ENCODE data around the gene EPC1.
A peak's percentile ranks its signal among the peaks of the same experiment; 100 is the strongest.

EPC1 gene

GRCh38 chr10:32299354-32299980 is 47.5 kb downstream of the EPC1 start:
- H3K4me1 Mint-ChIP-seq = peaks cover 36% of the 10 kb centered on the region
- H3K9me3 Mint-ChIP-seq = no peaks in the 10 kb centered on the region
- H3K4me3 Mint-ChIP-seq = no peak overlapping the region
- peaks cover 48% of the 10 kb centered on the region for H3K36me3 Mint-ChIP-seq
- H3K27me3 Mint-ChIP-seq = no peaks in the 10 kb centered on the region
- ATAC-seq = no peak
- peak overlapping the region; percentile 65 for H3K27ac Mint-ChIP-seq

- ATAC-seq = no peak
- Mint-ChIP-seq H3K9me3 (no peaks in the 10 kb centered on the region), H3K27me3 (no peaks in the 10 kb centered on the region), H3K4me1 (peaks cover 36% of the 10 kb centered on the region), H3K4me3 (no peak overlapping the region), H3K36me3 (peaks cover 42% of the 10 kb centered on the region), H3K27ac (no peak overlapping the region)
Observed at GRCh38 chr10:32298075-32298812, 48.7 kb downstream of the EPC1 start.

- H3K27ac Mint-ChIP-seq = no peak overlapping the region
- peaks cover 17% of the 10 kb centered on the region for H3K4me1 Mint-ChIP-seq
- H3K27me3 Mint-ChIP-seq = no peaks in the 10 kb centered on the region
- no peak overlapping the region for H3K4me3 Mint-ChIP-seq
- no peak for ATAC-seq
- H3K36me3 Mint-ChIP-seq = peaks cover 20% of the 10 kb centered on the region
- no peaks in the 10 kb centered on the region for H3K9me3 Mint-ChIP-seq
Observed at GRCh38 chr10:32295027-32295426, 51.9 kb downstream of the EPC1 start.

GRCh38 chr10:32293581-32293980 is 53.4 kb downstream of the EPC1 start:
- Mint-ChIP-seq H3K36me3 (peaks cover 14% of the 10 kb centered on the region), H3K27me3 (no peaks in the 10 kb centered on the region), H3K27ac (no peak overlapping the region), H3K4me3 (no peak overlapping the region), H3K9me3 (no peaks in the 10 kb centered on the region), H3K4me1 (peaks cover 3% of the 10 kb centered on the region)
- ATAC-seq = no peak

- peaks cover 30% of the 10 kb centered on the region for H3K36me3 Mint-ChIP-seq
- H3K4me1 Mint-ChIP-seq = no peaks in the 10 kb centered on the region
- H3K27me3 Mint-ChIP-seq = no peaks in the 10 kb centered on the region
- no peak for ATAC-seq
- no peak overlapping the region for H3K27ac Mint-ChIP-seq
- H3K4me3 Mint-ChIP-seq = no peak overlapping the region
- H3K9me3 Mint-ChIP-seq = no peaks in the 10 kb centered on the region
Observed at GRCh38 chr10:32279795-32280194, 67.2 kb downstream of the EPC1 start.

GRCh38 chr10:32273336-32273735 is 73.6 kb downstream of the EPC1 start:
- no peak for ATAC-seq
- H3K4me3 Mint-ChIP-seq = no peak overlapping the region
- no peaks in the 10 kb centered on the region for H3K9me3 Mint-ChIP-seq
- H3K36me3 Mint-ChIP-seq = peaks cover 38% of the 10 kb centered on the region
- no peak overlapping the region for H3K27ac Mint-ChIP-seq
- no peaks in the 10 kb centered on the region for H3K27me3 Mint-ChIP-seq
- H3K4me1 Mint-ChIP-seq = peaks cover 6% of the 10 kb centered on the region

- Mint-ChIP-seq H3K4me3 (no peak overlapping the region), H3K4me1 (peaks cover 6% of the 10 kb centered on the region), H3K27me3 (no peaks in the 10 kb centered on the region), H3K27ac (no peak overlapping the region), H3K9me3 (no peaks in the 10 kb centered on the region), H3K36me3 (peaks cover 45% of the 10 kb centered on the region)
- ATAC-seq = no peak
Observed at GRCh38 chr10:32271617-32272016, 75.3 kb downstream of the EPC1 start.

- H3K9me3 Mint-ChIP-seq = no peaks in the 10 kb centered on the region
- peak overlapping the region; percentile 37 for H3K27ac Mint-ChIP-seq
- no peak for ATAC-seq
- H3K36me3 Mint-ChIP-seq = peaks cover 44% of the 10 kb centered on the region
- H3K4me3 Mint-ChIP-seq = no peak overlapping the region
- H3K27me3 Mint-ChIP-seq = no peaks in the 10 kb centered on the region
- H3K4me1 Mint-ChIP-seq = peaks cover 6% of the 10 kb centered on the region
Observed at GRCh38 chr10:32269343-32270100, 77.4 kb downstream of the EPC1 start.

- no peaks in the 10 kb centered on the region for H3K9me3 Mint-ChIP-seq
- H3K4me3 Mint-ChIP-seq = no peak overlapping the region
- no peak for ATAC-seq
- no peak overlapping the region for H3K27ac Mint-ChIP-seq
- no peaks in the 10 kb centered on the region for H3K27me3 Mint-ChIP-seq
- peaks cover 44% of the 10 kb centered on the region for H3K36me3 Mint-ChIP-seq
- peaks cover 4% of the 10 kb centered on the region for H3K4me1 Mint-ChIP-seq
Observed at GRCh38 chr10:32268788-32269187, 78.2 kb downstream of the EPC1 start.

GRCh38 chr10:32266979-32267378 is 80.0 kb downstream of the EPC1 start:
- no peak overlapping the region for H3K27ac Mint-ChIP-seq
- no peaks in the 10 kb centered on the region for H3K4me1 Mint-ChIP-seq
- no peaks in the 10 kb centered on the region for H3K9me3 Mint-ChIP-seq
- no peak for ATAC-seq
- no peak overlapping the region for H3K4me3 Mint-ChIP-seq
- peaks cover 42% of the 10 kb centered on the region for H3K36me3 Mint-ChIP-seq
- no peaks in the 10 kb centered on the region for H3K27me3 Mint-ChIP-seq

GRCh38 chr10:32266566-32266965 is 80.4 kb downstream of the EPC1 start:
- peaks cover 38% of the 10 kb centered on the region for H3K36me3 Mint-ChIP-seq
- ATAC-seq = no peak
- H3K4me1 Mint-ChIP-seq = no peaks in the 10 kb centered on the region
- no peaks in the 10 kb centered on the region for H3K9me3 Mint-ChIP-seq
- no peak overlapping the region for H3K27ac Mint-ChIP-seq
- H3K27me3 Mint-ChIP-seq = no peaks in the 10 kb centered on the region
- no peak overlapping the region for H3K4me3 Mint-ChIP-seq

- H3K4me3 Mint-ChIP-seq = no peak overlapping the region
Observed at GRCh38 chr10:32265756-32266155, 81.2 kb downstream of the EPC1 start.

GRCh38 chr10:32263300-32263699 is 83.7 kb downstream of the EPC1 start:
- H3K4me1 Mint-ChIP-seq = no peaks in the 10 kb centered on the region
- no peak overlapping the region for H3K27ac Mint-ChIP-seq
- no peak for ATAC-seq
- H3K9me3 Mint-ChIP-seq = no peaks in the 10 kb centered on the region
- H3K27me3 Mint-ChIP-seq = no peaks in the 10 kb centered on the region
- peaks cover 17% of the 10 kb centered on the region for H3K36me3 Mint-ChIP-seq
- H3K4me3 Mint-ChIP-seq = no peak overlapping the region

More at GRCh38 chr10:32265756-32266155, 81.2 kb downstream of the EPC1 start:
- Mint-ChIP-seq H3K4me1 (no peaks in the 10 kb centered on the region), H3K27ac (no peak overlapping the region), H3K27me3 (no peaks in the 10 kb centered on the region), H3K9me3 (no peaks in the 10 kb centered on the region), H3K36me3 (peaks cover 32% of the 10 kb centered on the region)
- no peak for ATAC-seq

- no peak for ATAC-seq
- peaks cover 9% of the 10 kb centered on the region for H3K4me1 Mint-ChIP-seq
- no peak overlapping the region for H3K27ac Mint-ChIP-seq
- no peak overlapping the region for H3K4me3 Mint-ChIP-seq
- H3K36me3 Mint-ChIP-seq = no peaks in the 10 kb centered on the region
- H3K9me3 Mint-ChIP-seq = no peaks in the 10 kb centered on the region
- no peaks in the 10 kb centered on the region for H3K27me3 Mint-ChIP-seq
Observed at GRCh38 chr10:32259551-32259950, 87.4 kb downstream of the EPC1 start.

GRCh38 chr10:32256613-32257437 is 90.1 kb downstream of the EPC1 start:
- no peak overlapping the region for H3K4me3 Mint-ChIP-seq
- H3K4me1 Mint-ChIP-seq = peaks cover 9% of the 10 kb centered on the region
- H3K27ac Mint-ChIP-seq = no peak overlapping the region

More at GRCh38 chr10:32256613-32257437, 90.1 kb downstream of the EPC1 start:
- Mint-ChIP-seq H3K27me3 (no peaks in the 10 kb centered on the region), H3K9me3 (no peaks in the 10 kb centered on the region), H3K36me3 (no peaks in the 10 kb centered on the region)
- peak; percentile 72 for ATAC-seq

Measured in stimulated activated memory B cell treated with anti-CD40 and anti-IgM and Interleukin-4, amounts not matched to agents 10 μg/mL and 1 μg/mL and 100 μg/mL, for 72 hours (primary cell).